Thymus (tissue), 11 donors: ENCODE results near the gene C17orf78. TPM values are rescaled to one million over a fixed set of nuclear protein-coding genes. Genes with fewer than 3 reads are reported as not detected.
"Not testable (repeated sequence)": the region's sequence is repeated elsewhere in the genome, so short reads cannot be mapped to it uniquely, and the experiment has no call there.

Experiments
- DNase-seq, 9 donors: peaks; one replicate each; pipeline ENCODE4 v3.0.0-alpha.2; 2013; ENCODE audit warnings: low spot score in 9 of 9, low read depth in 6 of 9, missing footprints in 1 of 9
- H3K27ac ChIP-seq, 2 donors: one replicate each; pipeline ENCODE4 v1.5.1; 2013; ENCODE audit warnings: control low read depth in 1 of 2, low read depth in 1 of 2, low read length in 1 of 2, mild to moderate bottlenecking in 1 of 2, moderate library complexity in 1 of 2
- H3K27me3 ChIP-seq, 2 donors: one replicate each; pipeline ENCODE4 v1.5.1; 2013; ENCODE audit warnings: low read length in 1 of 2; ENCODE audit not compliant: control insufficient read depth in 2 of 2, insufficient read depth in 1 of 2
- H3K36me3 ChIP-seq, 2 donors: one replicate each; pipeline ENCODE4 v1.5.1; 2013; ENCODE audit warnings: low read length in 1 of 2, mild to moderate bottlenecking in 1 of 2, moderate library complexity in 1 of 2; ENCODE audit not compliant: control insufficient read depth in 2 of 2, insufficient read depth in 2 of 2
- H3K4me1 ChIP-seq, 2 donors: one replicate each; pipeline ENCODE4 v1.5.1; 2013; ENCODE audit warnings: low read length in 2 of 2; ENCODE audit not compliant: control insufficient read depth in 2 of 2, insufficient read depth in 2 of 2
- H3K4me3 ChIP-seq, 2 donors: one replicate each; pipeline ENCODE4 v1.5.1; 2013; ENCODE audit warnings: low read length in 2 of 2, control low read depth in 1 of 2, mild to moderate bottlenecking in 1 of 2
- H3K9me3 ChIP-seq, 2 donors: one replicate each; pipeline ENCODE4 v1.5.1; 2013; ENCODE audit warnings: low read length in 1 of 2, mild to moderate bottlenecking in 1 of 2; ENCODE audit not compliant: control insufficient read depth in 2 of 2, insufficient read depth in 1 of 2
- WGBS: extraction: QIAGEN DNeasy Blood & Tissue Kit; methylation state at CpG from one replicate; pipeline ENCODE4 v1.1.7; 2013; 5-methylcytosine and 5-hydroxymethylcytosine counted together
- polyA plus RNA-seq: library from polyadenylated mRNA; stranded (reverse); fragments of 200-250 nt; gene quantifications from one replicate; pipeline ENCODE4 v1.2.3, GENCODE V29; 2013
- total RNA-seq: library from RNA; stranded (reverse); fragments of 120-200 nt; gene quantifications from one replicate; pipeline ENCODE4 v1.2.4, GENCODE V29; 2013
- donor health status: healthy.

The C17orf78 gene
- total and polyA plus RNA-seq, 2 donors: not detected

DNA sequence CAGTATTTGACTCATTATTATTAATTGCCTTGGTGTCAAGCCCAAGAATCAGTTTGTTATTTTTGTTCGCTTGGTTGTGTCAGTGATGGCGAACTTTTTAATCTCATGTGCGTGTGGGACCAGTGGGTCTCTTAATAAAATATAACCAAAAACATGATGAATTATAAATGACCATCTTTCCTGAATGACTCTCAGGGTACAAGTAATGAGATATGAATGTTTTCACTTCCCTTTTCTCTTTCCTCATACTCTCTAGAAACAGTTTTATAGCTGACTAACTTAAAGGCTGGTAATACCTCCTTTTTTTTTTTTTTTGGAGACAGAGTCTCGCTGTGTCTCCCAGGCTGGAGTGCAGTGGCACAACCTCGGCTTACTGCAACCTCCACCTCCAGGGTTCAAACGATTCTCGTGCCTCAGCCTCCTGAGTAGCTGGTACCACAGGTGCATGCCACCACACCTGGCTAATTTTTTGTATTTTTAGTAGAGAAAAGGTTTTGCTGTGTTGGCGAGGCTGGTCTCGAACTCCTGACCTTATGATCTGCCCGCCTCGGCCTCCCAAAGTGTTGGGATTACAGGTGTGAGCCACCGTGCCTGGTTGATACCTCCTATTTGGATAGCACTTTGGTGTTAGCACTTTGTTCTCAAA, 65.7 kb downstream of the C17orf78 start:
- not testable (repeated sequence) for DNase-seq, H3K27ac ChIP-seq, H3K9me3 ChIP-seq, H3K4me3 ChIP-seq, H3K27me3 ChIP-seq, H3K4me1 ChIP-seq
- H3K36me3 ChIP-seq: peaks cover 28 to 61% of the 10 kb centered on the region in 2 donors
- WGBS: 98% methylated on average over 12 of the region's 12 CpGs

Other genes starting within 250 kb of the C17orf78 start
- 12.9 TPM for gene ACACA, start 30.9 kb downstream of the C17orf78 start, total RNA-seq
- gene ACACA, start 30.9 kb downstream of the C17orf78 start, polyA plus RNA-seq: 8.7 TPM
- gene TADA2A, start 30.9 kb downstream of the C17orf78 start, total RNA-seq: 18.8 TPM
- 14.8 TPM for gene TADA2A, start 30.9 kb downstream of the C17orf78 start, polyA plus RNA-seq
- 16.2 TPM for gene DUSP14, start 113.9 kb downstream of the C17orf78 start, total RNA-seq
- gene DUSP14, start 113.9 kb downstream of the C17orf78 start, polyA plus RNA-seq: 18.4 TPM
- 20.2 TPM for gene SYNRG, start 233.4 kb downstream of the C17orf78 start, total RNA-seq
- gene SYNRG, start 233.4 kb downstream of the C17orf78 start, polyA plus RNA-seq: 17.8 TPM